Osteoblast (primary cell): Measurements from ENCODE around the gene MDH1. TPM values are rescaled to one million over a fixed set of nuclear protein-coding genes. Genes with fewer than 3 reads are reported as not detected.
"Not testable (repeated sequence)": the region's sequence is repeated elsewhere in the genome, so short reads cannot be mapped to it uniquely, and the experiment has no call there.

ENCODE experiments used
- DNase-seq: peaks from one replicate; pipeline ENCODE4 v3.0.0; 2011; ENCODE audit warnings: low spot score, mixed read lengths; ENCODE audit not compliant: insufficient read length; ENCODE audit errors: missing footprints
- H2AFZ ChIP-seq: 2 replicates; pipeline ENCODE4 v1.6.0; 2011; ENCODE audit warnings: mild to moderate bottlenecking, low read length
- H3K27ac ChIP-seq: 2 replicates; pipeline ENCODE4 v1.5.1; 2011; ENCODE audit warnings: mild to moderate bottlenecking, low read depth, low read length, moderate library complexity
- H3K27me3 ChIP-seq: 2 replicates; pipeline ENCODE4 v1.6.0; 2012; ENCODE audit warnings: mild to moderate bottlenecking, control low read depth, inconsistent platforms, low read length, moderate library complexity; ENCODE audit not compliant: insufficient read depth
- H3K36me3 ChIP-seq: 2 replicates; pipeline ENCODE4 v1.5.1; 2011; ENCODE audit warnings: mild to moderate bottlenecking, low read length, control low read depth, moderate library complexity; ENCODE audit not compliant: insufficient read depth
- H3K4me1 ChIP-seq: 2 replicates; pipeline ENCODE4 v1.5.1; 2011; ENCODE audit warnings: mild to moderate bottlenecking, low read length, control low read depth, moderate library complexity; ENCODE audit not compliant: insufficient read depth
- H3K4me2 ChIP-seq: 2 replicates; pipeline ENCODE4 v1.6.0; 2011; ENCODE audit warnings: mild to moderate bottlenecking, low read length; ENCODE audit not compliant: insufficient read depth
- H3K4me3 ChIP-seq: fragments of 200-600 bp; sonication (generic); 3 replicates; pipeline ENCODE4 v1.5.1; 2012; ENCODE audit warnings: mild to moderate bottlenecking, low read length, inconsistent platforms; ENCODE audit not compliant: insufficient read depth
- H3K79me2 ChIP-seq: 2 replicates; pipeline ENCODE4 v1.6.0; 2012; ENCODE audit warnings: mild to moderate bottlenecking, low read length, control low read depth, inconsistent platforms; ENCODE audit not compliant: insufficient read depth
- H3K9me3 ChIP-seq: 2 replicates; pipeline ENCODE4 v1.5.1; 2011; ENCODE audit warnings: low read depth, low read length, control low read depth
- H4K20me1 ChIP-seq: 2 replicates; pipeline ENCODE4 v1.6.0; 2012; ENCODE audit warnings: mild to moderate bottlenecking, low read length, control low read depth; ENCODE audit not compliant: insufficient read depth
- total RNA-seq: library from RNA; depleted of rRNA; stranded (reverse); fragments of >200 nt; gene quantifications from 2 replicates; pipeline ENCODE4 v1.2.3, GENCODE V29; 2012
- TF ChIP-seq, protein P1 (sequence below): IDR thresholded peaks from 2 replicates; pipeline ENCODE4 v1.5.1; 2011; ENCODE audit warnings: mild to moderate bottlenecking, low read depth, low read length, moderate library complexity; ENCODE audit errors: extremely low read depth

MDH1 gene
- total RNA-seq, 1 donor, result 122 TPM

GRCh38 chr2:63600881-63601460, 12.2 kb downstream of the MDH1 start:
- no peaks in the 10 kb centered on the region for H4K20me1 ChIP-seq
- TF ChIP-seq, protein P1, sequence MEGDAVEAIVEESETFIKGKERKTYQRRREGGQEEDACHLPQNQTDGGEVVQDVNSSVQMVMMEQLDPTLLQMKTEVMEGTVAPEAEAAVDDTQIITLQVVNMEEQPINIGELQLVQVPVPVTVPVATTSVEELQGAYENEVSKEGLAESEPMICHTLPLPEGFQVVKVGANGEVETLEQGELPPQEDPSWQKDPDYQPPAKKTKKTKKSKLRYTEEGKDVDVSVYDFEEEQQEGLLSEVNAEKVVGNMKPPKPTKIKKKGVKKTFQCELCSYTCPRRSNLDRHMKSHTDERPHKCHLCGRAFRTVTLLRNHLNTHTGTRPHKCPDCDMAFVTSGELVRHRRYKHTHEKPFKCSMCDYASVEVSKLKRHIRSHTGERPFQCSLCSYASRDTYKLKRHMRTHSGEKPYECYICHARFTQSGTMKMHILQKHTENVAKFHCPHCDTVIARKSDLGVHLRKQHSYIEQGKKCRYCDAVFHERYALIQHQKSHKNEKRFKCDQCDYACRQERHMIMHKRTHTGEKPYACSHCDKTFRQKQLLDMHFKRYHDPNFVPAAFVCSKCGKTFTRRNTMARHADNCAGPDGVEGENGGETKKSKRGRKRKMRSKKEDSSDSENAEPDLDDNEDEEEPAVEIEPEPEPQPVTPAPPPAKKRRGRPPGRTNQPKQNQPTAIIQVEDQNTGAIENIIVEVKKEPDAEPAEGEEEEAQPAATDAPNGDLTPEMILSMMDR, result no peak
- peaks cover 66% of the 10 kb centered on the region for H3K36me3 ChIP-seq

GRCh38 chr2:63604666-63605065, 15.9 kb downstream of the MDH1 start:
- no peaks in the 10 kb centered on the region for H3K4me1 ChIP-seq
- no peaks in the 10 kb centered on the region for H3K79me2 ChIP-seq
- H4K20me1 ChIP-seq, result no peaks in the 10 kb centered on the region
- H3K4me2 ChIP-seq, result no peak overlapping the region
- H3K9me3 ChIP-seq, result no peaks in the 10 kb centered on the region
- H3K27me3 ChIP-seq, result no peaks in the 10 kb centered on the region
- peaks cover 62% of the 10 kb centered on the region for H3K36me3 ChIP-seq
- H3K27ac ChIP-seq, result no peak overlapping the region
- no peak overlapping the region for H2AFZ ChIP-seq
- TF ChIP-seq, protein P1, result no peak
- no peak overlapping the region for H3K4me3 ChIP-seq
- DNase-seq, result no peak

More at GRCh38 chr2:63600881-63601460, 12.2 kb downstream of the MDH1 start:
- no peak overlapping the region for H3K27ac ChIP-seq
- H3K9me3 ChIP-seq, result no peaks in the 10 kb centered on the region
- no peaks in the 10 kb centered on the region for H3K27me3 ChIP-seq
- H3K79me2 ChIP-seq, result peaks cover 9% of the 10 kb centered on the region
- H3K4me1 ChIP-seq, result no peaks in the 10 kb centered on the region
- no peak for DNase-seq
- no peak overlapping the region for H3K4me3 ChIP-seq
- no peak overlapping the region for H2AFZ ChIP-seq
- no peak overlapping the region for H3K4me2 ChIP-seq

- not testable (repeated sequence) for H3K27me3 ChIP-seq, H3K4me1 ChIP-seq, H3K4me3 ChIP-seq, H3K27ac ChIP-seq, DNase-seq, H4K20me1 ChIP-seq, H3K4me2 ChIP-seq, H3K79me2 ChIP-seq, H2AFZ ChIP-seq, H3K9me3 ChIP-seq
- H3K36me3 ChIP-seq, result peaks cover 33% of the 10 kb centered on the region
These were observed 20.1 kb downstream of the MDH1 start for GRCh38 chr2:63608865-63609264.

- H3K79me2 ChIP-seq, result no peaks in the 10 kb centered on the region
- H3K9me3 ChIP-seq, result no peaks in the 10 kb centered on the region
- TF ChIP-seq, protein P1, result no peak
- peaks cover 17% of the 10 kb centered on the region for H3K36me3 ChIP-seq
- no peak overlapping the region for H2AFZ ChIP-seq
- no peak overlapping the region for H3K4me3 ChIP-seq
- peaks cover 12% of the 10 kb centered on the region for H3K4me1 ChIP-seq
- H3K27me3 ChIP-seq, result no peaks in the 10 kb centered on the region
- H3K4me2 ChIP-seq, result no peak overlapping the region
- H3K27ac ChIP-seq, result no peak overlapping the region
- no peaks in the 10 kb centered on the region for H4K20me1 ChIP-seq
- DNase-seq, result no peak
These were observed 21.8 kb downstream of the MDH1 start for GRCh38 chr2:63610525-63610924.
